GM12801 (cell line): ENCODE measurements around the gene EVI5.

Source experiments
- TF ChIP-seq, protein P1 (sequence below): IDR thresholded peaks from one replicate; pipeline ENCODE4 v1.5.1; 2011; ENCODE audit warnings: control low read depth; ENCODE audit not compliant: insufficient read length; ENCODE audit errors: extremely low read depth

Gene EVI5

DNA sequence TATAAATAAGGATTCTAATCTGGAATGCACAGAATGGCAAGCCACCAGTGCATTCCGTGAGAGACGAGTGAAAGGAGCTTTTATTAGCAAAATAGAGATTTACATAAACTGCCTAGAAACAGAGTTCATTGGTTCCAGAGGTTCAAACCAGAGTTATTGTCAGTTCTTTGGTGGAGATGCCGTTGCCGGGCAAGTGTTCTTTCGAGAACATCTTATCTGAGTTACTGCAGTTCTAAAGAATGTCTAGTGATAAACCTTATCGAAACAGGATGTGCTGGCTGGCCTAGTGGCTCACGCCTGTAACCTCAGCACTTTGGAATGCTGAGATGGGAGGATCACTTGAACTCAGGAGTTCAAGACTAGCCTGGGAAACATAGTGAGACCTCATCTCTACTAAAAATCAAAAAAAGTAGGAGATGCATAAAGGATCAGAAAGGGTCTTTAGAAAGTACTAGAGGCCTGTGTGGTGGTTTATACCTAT is 19.9 kb upstream of the EVI5 start:
- TF ChIP-seq, protein P1, sequence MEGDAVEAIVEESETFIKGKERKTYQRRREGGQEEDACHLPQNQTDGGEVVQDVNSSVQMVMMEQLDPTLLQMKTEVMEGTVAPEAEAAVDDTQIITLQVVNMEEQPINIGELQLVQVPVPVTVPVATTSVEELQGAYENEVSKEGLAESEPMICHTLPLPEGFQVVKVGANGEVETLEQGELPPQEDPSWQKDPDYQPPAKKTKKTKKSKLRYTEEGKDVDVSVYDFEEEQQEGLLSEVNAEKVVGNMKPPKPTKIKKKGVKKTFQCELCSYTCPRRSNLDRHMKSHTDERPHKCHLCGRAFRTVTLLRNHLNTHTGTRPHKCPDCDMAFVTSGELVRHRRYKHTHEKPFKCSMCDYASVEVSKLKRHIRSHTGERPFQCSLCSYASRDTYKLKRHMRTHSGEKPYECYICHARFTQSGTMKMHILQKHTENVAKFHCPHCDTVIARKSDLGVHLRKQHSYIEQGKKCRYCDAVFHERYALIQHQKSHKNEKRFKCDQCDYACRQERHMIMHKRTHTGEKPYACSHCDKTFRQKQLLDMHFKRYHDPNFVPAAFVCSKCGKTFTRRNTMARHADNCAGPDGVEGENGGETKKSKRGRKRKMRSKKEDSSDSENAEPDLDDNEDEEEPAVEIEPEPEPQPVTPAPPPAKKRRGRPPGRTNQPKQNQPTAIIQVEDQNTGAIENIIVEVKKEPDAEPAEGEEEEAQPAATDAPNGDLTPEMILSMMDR: no peak

DNA sequence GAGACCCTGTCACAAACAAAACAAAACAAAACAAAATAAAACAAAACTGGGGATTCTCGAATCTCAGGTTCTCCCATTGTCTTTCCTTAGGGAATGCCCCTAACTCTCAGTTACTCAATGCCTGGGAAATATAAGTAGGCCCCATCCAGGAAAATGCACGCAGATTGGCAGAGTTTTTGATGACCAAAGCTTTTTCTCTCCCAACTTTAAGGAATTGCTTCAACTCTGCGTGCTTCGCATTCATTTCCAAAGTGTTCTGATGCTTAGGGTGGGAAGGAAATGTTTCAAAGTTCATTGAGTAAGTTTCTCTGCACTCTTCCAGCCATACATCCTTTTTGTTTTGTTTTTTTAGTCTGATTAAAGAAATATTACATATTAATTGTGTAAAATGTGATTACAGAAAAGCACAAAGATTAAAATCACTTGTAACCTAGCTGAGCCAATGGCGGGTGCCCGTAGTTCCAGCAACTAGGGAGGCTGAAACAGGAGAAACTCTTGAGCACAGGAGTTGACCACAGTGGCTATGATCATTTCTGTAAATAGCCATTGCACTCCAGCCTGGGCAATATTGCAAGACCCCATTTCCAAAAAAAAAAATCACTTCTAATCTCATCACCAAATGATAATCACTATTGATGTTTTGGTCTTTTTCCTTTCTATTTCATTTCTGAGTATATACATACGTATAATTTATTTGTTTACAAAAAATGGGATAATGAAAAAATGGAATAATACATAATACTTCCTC is 18.4 kb upstream of the EVI5 start:
- TF ChIP-seq, protein P1: no peak

DNA sequence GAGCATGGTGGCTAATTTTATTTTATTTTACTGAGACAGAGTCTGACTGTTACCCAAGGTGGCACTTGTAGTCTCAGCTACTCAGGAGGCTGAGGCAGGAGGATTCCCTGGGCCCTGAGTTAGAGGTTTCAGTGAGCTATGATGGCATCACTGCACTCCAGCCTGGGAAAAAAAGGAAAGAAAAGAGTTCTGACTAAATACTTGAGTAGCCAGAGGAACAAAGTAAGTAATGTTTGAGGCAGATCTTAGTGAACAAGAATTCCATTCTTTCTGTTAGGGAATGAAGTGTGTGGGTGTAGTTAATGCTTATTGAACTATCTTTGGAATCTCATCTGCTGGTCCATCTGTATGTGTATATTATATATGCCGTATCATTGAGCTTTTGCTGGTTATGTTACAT is 13.1 kb upstream of the EVI5 start:
- TF ChIP-seq, protein P1: no peak

DNA sequence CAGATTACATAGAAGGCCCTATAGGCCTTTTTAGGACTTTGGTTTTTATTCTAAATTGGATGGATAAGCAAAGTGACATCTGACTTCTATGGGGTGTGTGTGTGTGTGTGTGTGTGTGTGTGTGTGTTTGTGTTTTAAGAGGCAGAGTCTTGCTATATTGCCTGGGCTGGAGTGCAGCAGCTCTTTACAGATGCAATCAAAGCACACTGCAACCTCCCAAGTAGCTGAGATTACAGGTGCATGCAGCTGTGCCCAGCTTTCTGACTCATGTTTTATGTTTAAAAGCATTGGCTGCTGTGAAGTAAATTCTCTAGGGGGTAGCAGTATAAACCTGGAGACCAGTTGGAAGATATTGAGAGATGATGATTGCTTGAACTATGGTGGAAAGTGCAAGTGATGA is 12.4 kb upstream of the EVI5 start:
- TF ChIP-seq, protein P1: no peak

DNA sequence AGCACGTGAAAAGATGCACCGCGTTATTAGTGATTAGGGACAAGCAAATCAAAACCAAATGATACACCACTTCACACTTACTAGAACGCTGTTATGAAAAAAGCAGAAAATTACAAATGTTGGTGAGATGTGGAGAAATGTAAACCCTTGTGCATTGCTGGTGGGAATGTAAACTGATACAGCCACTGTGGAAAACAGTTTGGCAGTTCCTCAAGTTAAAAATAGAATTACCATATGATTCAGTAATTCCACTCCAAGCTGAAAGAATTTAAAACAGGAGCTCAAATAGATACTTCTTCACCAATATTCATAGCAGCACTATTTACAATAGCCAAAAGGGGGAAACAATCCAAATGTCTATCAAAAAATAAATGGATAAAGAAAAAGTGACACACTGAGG is 10.3 kb upstream of the EVI5 start:
- TF ChIP-seq, protein P1: no peak

DNA sequence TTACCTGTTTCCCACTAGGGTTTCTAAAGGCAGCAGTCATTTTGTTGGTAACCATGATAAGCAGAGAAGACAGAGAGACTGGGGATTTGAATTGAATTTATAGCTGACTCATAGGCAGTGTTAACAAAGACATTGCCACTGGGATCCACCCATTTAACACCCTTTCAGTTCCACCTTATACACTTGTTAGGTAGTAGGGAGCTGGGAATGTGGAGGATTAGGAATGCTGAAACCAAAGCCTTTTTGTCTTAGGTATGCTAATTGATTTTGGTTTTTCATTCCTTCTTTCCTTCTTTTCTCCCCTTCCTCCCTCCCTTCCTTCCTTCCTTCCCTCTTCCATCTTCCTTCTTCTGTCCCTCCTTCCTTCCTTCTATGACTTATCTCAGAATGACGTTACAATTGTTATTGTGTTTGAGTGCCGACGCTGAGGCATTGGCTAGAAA is 7.5 kb upstream of the EVI5 start:
- TF ChIP-seq, protein P1: no peak

DNA sequence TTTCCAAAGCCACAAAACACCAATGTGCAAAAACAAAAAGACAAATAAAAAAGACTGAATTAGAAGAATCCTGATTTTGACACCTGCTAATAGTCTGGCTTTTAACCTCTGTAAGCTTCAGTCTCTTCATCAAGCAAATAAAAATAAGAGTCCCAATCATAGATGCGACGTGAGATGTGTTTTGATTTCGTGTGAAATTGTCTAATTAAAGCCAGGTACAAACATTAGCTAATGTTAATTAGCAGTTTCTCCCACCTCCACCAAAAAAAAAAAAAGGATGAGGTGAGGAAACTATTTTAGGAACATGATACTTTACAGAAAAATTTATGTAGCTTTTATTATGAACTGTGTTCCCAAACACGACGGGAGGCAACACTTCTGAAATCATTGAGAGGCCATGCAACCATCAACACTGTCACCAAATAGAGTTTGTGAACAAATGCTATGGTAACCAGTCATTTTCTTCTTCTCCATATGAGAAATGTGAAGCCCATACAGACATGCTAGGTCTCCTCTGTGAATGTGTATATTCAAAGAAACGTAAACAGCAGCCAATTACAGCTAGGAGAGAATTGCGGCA is 6.7 kb upstream of the EVI5 start:
- TF ChIP-seq, protein P1: no peak
